K562 (cell line): ENCODE measurements around the gene GUK1. TPM values are rescaled to one million over a fixed set of nuclear protein-coding genes. Genes with fewer than 3 reads are reported as not detected.

Source experiments
- CCNT2 ChIP-seq: IDR thresholded peaks from 2 replicates; pipeline ENCODE4 v1.6.1; 2011; ENCODE audit warnings: borderline replicate concordance, low read depth, mild to moderate bottlenecking, moderate library complexity, mixed read lengths, low read length; ENCODE audit not compliant: insufficient read length; ENCODE audit errors: extremely low read depth
- CREB3L1 ChIP-seq: fragments of 450-650 bp; IDR thresholded peaks from 2 replicates; pipeline ENCODE4 v1.6.1; 2014; ENCODE audit warnings: low read depth, mild to moderate bottlenecking, moderate library complexity, borderline replicate concordance
- E2F6 ChIP-seq, 2 experiments: IDR thresholded peaks; 2 replicates each; pipeline ENCODE4 v1.6.1; 2011; ENCODE audit warnings: borderline replicate concordance in 1 of 2, control low read depth in 1 of 2, low read depth in 1 of 2, low read length in 1 of 2, mild to moderate bottlenecking in 1 of 2, mixed read lengths in 1 of 2, moderate library complexity in 1 of 2; ENCODE audit not compliant: insufficient read depth in 1 of 2, insufficient read length in 1 of 2, poor library complexity in 1 of 2, severe bottlenecking in 1 of 2; ENCODE audit errors: extremely low read depth in 1 of 2
- FUS ChIP-seq: fragments of 200-400 bp; formaldehyde crosslinking; optimal IDR thresholded peaks from 2 replicates; pipeline ENCODE3; 2017; ENCODE audit warnings: low read depth, low read length
- GATAD2A ChIP-seq: fragments of 450-650 bp; IDR thresholded peaks from 2 replicates; pipeline ENCODE4 v1.6.1; 2017
- GTF3C2 ChIP-seq: IDR thresholded peaks from 3 replicates; pipeline ENCODE4 v1.6.1; 2011; ENCODE audit warnings: borderline replicate concordance, mild to moderate bottlenecking, moderate library complexity; ENCODE audit not compliant: insufficient read length; ENCODE audit errors: extremely low read depth
- HOXB6 ChIP-seq: fragments of 250-450 bp; sonication (Bioruptor Pico); IDR thresholded peaks from 2 replicates; pipeline ENCODE4 v1.5.1; 2022; ENCODE audit warnings: mild to moderate bottlenecking, borderline replicate concordance
- NCOA1 ChIP-seq: fragments of 450-650 bp; IDR thresholded peaks from 2 replicates; pipeline ENCODE4 v1.6.1; 2016; ENCODE audit warnings: low read depth
- NR4A1 ChIP-seq, 2 experiments: fragments of 250-450 bp in 1 of 2; fragments of 450-650 bp in 1 of 2; sonication (Bioruptor Pico) in 1 of 2; IDR thresholded peaks; 2 replicates each; pipeline versions ENCODE4 v1.4.0 to v1.6.1; 2016 to 2020; ENCODE audit warnings: mild to moderate bottlenecking in 2 of 2, missing compliant biosample characterization in 1 of 2, missing genetic modification characterization in 1 of 2, moderate library complexity in 1 of 2
- POLR2B ChIP-seq: fragments of 450-650 bp; IDR thresholded peaks from 2 replicates; pipeline ENCODE4 v1.6.1; 2018; ENCODE audit warnings: low read depth; ENCODE audit not compliant: partially characterized antibody
- POU5F1 ChIP-seq: fragments of 150-350 bp; IDR thresholded peaks from 2 replicates; pipeline ENCODE4 v1.6.1; 2014; ENCODE audit warnings: borderline replicate concordance, low read length, low read depth, mild to moderate bottlenecking; ENCODE audit not compliant: partially characterized antibody
- TRIM24 ChIP-seq, 2 experiments: fragments of 450-650 bp; IDR thresholded peaks; 2 replicates each; pipeline ENCODE4 v1.6.1; 2016
- TSHZ1 ChIP-seq: fragments of 250-450 bp; sonication (Bioruptor Pico); IDR thresholded peaks from 2 replicates; pipeline ENCODE4 v1.4.0; 2020; ENCODE audit warnings: mild to moderate bottlenecking, moderate library complexity
- ZFX ChIP-seq: sonication (generic); formaldehyde crosslinking; IDR thresholded peaks from 2 replicates; pipeline ENCODE4 v1.8.0; 2022; ENCODE audit warnings: mild to moderate bottlenecking, missing genetic modification reagents, moderate library complexity
- ZSCAN32 ChIP-seq: fragments of 450-650 bp; formaldehyde crosslinking; IDR thresholded peaks from 2 replicates; pipeline ENCODE4 v1.4.0; 2020; ENCODE audit warnings: mild to moderate bottlenecking, moderate library complexity
- polyA plus RNA-seq, 8 experiments: library from polyadenylated mRNA; depleted of rRNA in 4 of 8; stranded (reverse) in 5 of 8; unstranded in 3 of 8; fragments of >200 nt; fragmentation: Nextera tagmentation in 2 of 8; fragmentation: Illumina TruSeq in 1 of 8; extraction: Ambion mirVana in 2 of 8; extraction: Trizol in 1 of 8; gene quantifications; 2 replicates each; pipeline versions ENCODE4 v1.2.1 to v1.2.3, GENCODE V29; 2011 to 2014; ENCODE audit warnings: inconsistent platforms in 1 of 8, missing spikeins in 1 of 8
- total RNA-seq, 7 experiments: library from RNA; depleted of rRNA in 6 of 7; stranded (reverse); fragments of >200 nt in 6 of 7; fragmentation: Illumina TruSeq in 2 of 7; extraction: Trizol in 2 of 7; gene quantifications; 2 replicates each; pipeline versions ENCODE4 v1.2.1 to v1.2.3, GENCODE V29; 2011 to 2021; ENCODE audit warnings: low replicate concordance in 1 of 7

GUK1 gene
- total and polyA plus RNA-seq, 9 of the 15 experiments (the other 6 are each of a cell fraction or from before 2014, with no cell fraction given) = 7.0 to 331 (median 132) TPM

- TF ChIP-seq E2F6 (IDR thresholded peaks at IDR 0.05; ENCODE audit: borderline replicate concordance in 1 of 2, extremely low read depth in 1 of 2, insufficient read depth in 1 of 2, insufficient read length in 1 of 2, low read depth in 1 of 2, low read length in 1 of 2, poor library complexity in 1 of 2, severe bottlenecking in 1 of 2) = peak; percentile 98 to 99
- 0 out of 2 replicates have a peak, but pooled peaks have one; percentile 29 for TF ChIP-seq NR4A1 (CRISPR knock-in tag; IDR thresholded peaks at IDR 0.05)
- TF ChIP-seq NR4A1 (tag; IDR thresholded peaks at IDR 0.05) = 0 out of 2 replicates have a peak, but pooled peaks have one; percentile 7
- TF ChIP-seq POLR2B = peak; percentile 80
- TF ChIP-seq CCNT2 = peak; percentile 85
- no peak for TF ChIP-seq NCOA1
- peak; percentile 64 for TF ChIP-seq POU5F1
- TF ChIP-seq HOXB6 (CRISPR knock-in tag) = 0 out of 2 replicates have a peak, but pooled peaks have one; percentile 36
- TF ChIP-seq CREB3L1 = peak; percentile 89
- TF ChIP-seq FUS = peak; percentile 62
- TF ChIP-seq ZFX = peak; percentile 96
- peak; percentile 22 for TF ChIP-seq GTF3C2
- 0 out of 2 replicates have a peak, but pooled peaks have one; percentile 34 for TF ChIP-seq GATAD2A
- TF ChIP-seq ZSCAN32 (CRISPR knock-in tag) = no peak
- TF ChIP-seq TRIM24 (IDR thresholded peaks at IDR 0.05) = no peak
- TF ChIP-seq TSHZ1 (CRISPR knock-in tag) = no peak
Observed at GRCh38 chr1:228102791-228103620, 37.1 kb upstream of the GUK1 start, which contains the start of gene C1orf35 (continued).
